ENCODE data around the gene RNF220.

The RNF220 gene

GRCh38 chr1:44405031-44405797, at the start of gene RNF220:
Gene RNF220 (plus strand): TSS chr1:44405255.
- peak; percentile 19 to 28 for DNase-seq

- no peak for DNase-seq
Measured at GRCh38 chr1:44355582-44356305, 49.3 kb upstream of the RNF220 start.

GRCh38 chr1:44357710-44358109, 47.3 kb upstream of the RNF220 start:
- DNase-seq: no peak

GRCh38 chr1:44359234-44359935, 45.7 kb upstream of the RNF220 start:
- no peak for DNase-seq

GRCh38 chr1:44361478-44361877, 43.6 kb upstream of the RNF220 start:
- DNase-seq: no peak

- DNase-seq: no peak
Measured at GRCh38 chr1:44366371-44366975, 38.6 kb upstream of the RNF220 start.

- no peak for DNase-seq
Measured at GRCh38 chr1:44367944-44368343, 37.1 kb upstream of the RNF220 start.

GRCh38 chr1:44368471-44369151, 36.4 kb upstream of the RNF220 start:
- no peak for DNase-seq

GRCh38 chr1:44371206-44371605, 33.8 kb upstream of the RNF220 start:
- DNase-seq: no peak

- DNase-seq: no peak
Measured at GRCh38 chr1:44375547-44375946, 29.5 kb upstream of the RNF220 start.

- DNase-seq: peak; percentile 33 to 44
Measured at GRCh38 chr1:44377925-44378784, 26.9 kb upstream of the RNF220 start.

GRCh38 chr1:44380666-44381177, 24.3 kb upstream of the RNF220 start:
- DNase-seq: no peak

GRCh38 chr1:44388551-44388950, 16.5 kb upstream of the RNF220 start:
- no peak for DNase-seq

GRCh38 chr1:44389437-44389836, 15.6 kb upstream of the RNF220 start:
- no peak for DNase-seq

GRCh38 chr1:44390277-44390676, 14.8 kb upstream of the RNF220 start:
- DNase-seq: no peak

GRCh38 chr1:44401256-44402228, 3.5 kb upstream of the RNF220 start:
- no peak for DNase-seq

GRCh38 chr1:44405798-44406736, 1.0 kb downstream of the RNF220 start:
- no peak for DNase-seq

- peak in 1 of 2 donors; percentile 11 for DNase-seq
Measured at GRCh38 chr1:44406737-44407429, 1.8 kb downstream of the RNF220 start.
